ENCODE measurements around the gene FLG2. TPM values are rescaled to one million over a fixed set of nuclear protein-coding genes. Genes with fewer than 3 reads are reported as not detected.
A peak's percentile ranks its signal among the peaks of the same experiment; 100 is the strongest.

Gene FLG2
- total and polyA plus RNA-seq, 2 of the 8 experiments (the other 6 are each of a cell fraction or from before 2014, with no cell fraction given), result not detected

GRCh38 chr1:152388889-152389288 lies 29.1 kb upstream of the FLG2 start:
- ChIA-PET POLR2A (ENCODE audit: partially characterized antibody) (no interaction called here), CTCF (ENCODE audit: partially characterized antibody) (no interaction called here)
- no peak overlapping the region for H3K4ac ChIP-seq (replicated peaks; ENCODE audit: insufficient read length, low read depth, low read length)
- WGBS, 2 experiments (ENCODE audit: extremely low coverage in 1 of 2, insufficient coverage in 1 of 2, insufficient read length in 1 of 2, insufficient replicate concordance in 2 of 2, low coverage in 1 of 2, low lambda C conversion rate in 2 of 2, missing lambda C conversion rate in 1 of 2), result 79% methylated on average over 4 of the region's 4 CpGs; no CpG with 5 or more reads in 1 of the 2 experiments
- H3K27me3 ChIP-seq (replicated peaks in 1 of 4; ENCODE audit: control insufficient read depth in 3 of 4, extremely low read depth in 1 of 4, insufficient read depth in 3 of 4, low read length in 3 of 4), result no peaks in the 10 kb centered on the region
- H2BK12ac ChIP-seq (ENCODE audit: low read depth, low read length), result no peak overlapping the region
- no peak for DNase-seq (ENCODE audit: low read depth in 1 of 2, low spot score in 2 of 2)
- no peak overlapping the region for H3K56ac ChIP-seq (replicated peaks; ENCODE audit: insufficient read length, low read depth, low read length)
- no peak overlapping the region for H3K9ac ChIP-seq (replicated peaks in 1 of 4; ENCODE audit: extremely low read depth in 1 of 4, low read depth in 3 of 4, low read length in 3 of 4)
- H3K23me2 ChIP-seq (ENCODE audit: low read depth, low read length), result no peaks in the 10 kb centered on the region
- H2AFZ ChIP-seq (ENCODE audit: low read length), result no peak overlapping the region
- H3K14ac ChIP-seq (ENCODE audit: insufficient read length), result no peak overlapping the region
- no peaks in the 10 kb centered on the region for H3K79me1 ChIP-seq (ENCODE audit: low read depth, low read length)
- H2AK5ac ChIP-seq (ENCODE audit: low read depth, low read length), result no peak overlapping the region
- H3K4me3 ChIP-seq (ENCODE audit: extremely low read depth in 1 of 4, insufficient read depth in 2 of 4, low read depth in 3 of 4, low read length in 4 of 4), result no peak overlapping the region
- FAIRE-seq, result no peak
- TF ChIP-seq CEBPB (IDR thresholded peaks at IDR 0.05; ENCODE audit: low read depth, low read length) (peak; percentile 47; the same call in 1 of the 2 replicates), HDAC6 (IDR thresholded peaks at IDR 0.05; ENCODE audit: low read depth, low read length) (no peak)
- H3K4me1 ChIP-seq (replicated peaks in 1 of 4; ENCODE audit: control insufficient read depth in 3 of 4, insufficient read depth in 4 of 4, low read length in 3 of 4), result no peaks in the 10 kb centered on the region
- H3K23ac ChIP-seq (ENCODE audit: insufficient read length), result no peak overlapping the region
- H4K8ac ChIP-seq (ENCODE audit: extremely low read depth, insufficient read depth, low read length), result no peak overlapping the region
- H3K27ac ChIP-seq (ENCODE audit: low read depth, low read length), result no peak overlapping the region
- no peak overlapping the region for H3K18ac ChIP-seq (ENCODE audit: extremely low read depth, low read length)
- H2BK120ac ChIP-seq (replicated peaks; ENCODE audit: low read depth, low read length), result no peak overlapping the region
- peaks cover 69 to 70% of the 10 kb centered on the region in 2 experiments for H3K9me3 ChIP-seq (ENCODE audit: insufficient read depth in 2 of 2, low read depth in 1 of 2, low read length in 1 of 2)
- H3K4me2 ChIP-seq (ENCODE audit: insufficient read depth in 1 of 2, low read depth in 2 of 2, low read length in 2 of 2), result no peak overlapping the region
- H4K20me1 ChIP-seq (replicated peaks in 1 of 2; ENCODE audit: control insufficient read depth in 1 of 2, insufficient read depth in 2 of 2, low read length in 2 of 2), result no peaks in the 10 kb centered on the region
- H4K91ac ChIP-seq (replicated peaks; ENCODE audit: insufficient read length, low read length), result no peak overlapping the region
- no peaks in the 10 kb centered on the region for H3K36me3 ChIP-seq (ENCODE audit: control insufficient read depth in 2 of 4, insufficient read depth in 4 of 4, low read length in 3 of 4)
- H2BK15ac ChIP-seq (ENCODE audit: low read length), result no peak overlapping the region
- H2BK20ac ChIP-seq (ENCODE audit: low read length), result no peak overlapping the region
- H4K5ac ChIP-seq (ENCODE audit: insufficient read length, low read depth, low read length), result no peak overlapping the region
- no peak overlapping the region for H2BK5ac ChIP-seq (ENCODE audit: low read depth, low read length)
- no peaks in the 10 kb centered on the region for H3K79me2 ChIP-seq (ENCODE audit: control insufficient read depth in 1 of 2, insufficient read depth in 2 of 2, low read length in 2 of 2)
